Ovary (tissue), 9 donors: ENCODE data around the gene TCEA2. TPM values are rescaled to one million over a fixed set of nuclear protein-coding genes. Genes with fewer than 3 reads are reported as not detected.

ENCODE experiments used
- DNase-seq, 5 donors: peaks; one replicate each; pipeline ENCODE4 v3.0.0-alpha.2; 2019 to 2020
- H3K27ac ChIP-seq, 2 donors: fragments of 200-600 bp; one replicate each; pipeline versions ENCODE4 v1.5.1 to v1.8.0; 2019 to 2022
- H3K27me3 ChIP-seq: fragments of 200-600 bp; one replicate; pipeline ENCODE4 v1.8.0; 2022
- H3K36me3 ChIP-seq: fragments of 200-600 bp; sonication (generic); one replicate; pipeline ENCODE4 v1.5.1; 2019
- H3K4me1 ChIP-seq: one replicate; pipeline ENCODE4 v1.8.1; 2013; ENCODE audit warnings: mild to moderate bottlenecking, moderate library complexity; ENCODE audit not compliant: insufficient read depth
- H3K4me3 ChIP-seq: fragments of 200-600 bp; sonication (generic); one replicate; pipeline ENCODE4 v1.5.1; 2017
- H3K9me3 ChIP-seq, 2 donors: fragments of 200-600 bp in 1 of 2; sonication (generic) in 1 of 2; one replicate each; pipeline versions ENCODE4 v1.5.1 to v1.8.1; 2013 to 2019; ENCODE audit warnings: mild to moderate bottlenecking in 1 of 2, moderate library complexity in 1 of 2
- CTCF ChIP-seq, 3 donors: fragments of 450-650 bp in 2 of 3; fragments of 200-600 bp in 1 of 3; IDR thresholded peaks; one replicate each; pipeline versions ENCODE4 v1.5.1 to v1.8.0; 2016 to 2022; ENCODE audit warnings: antibody characterized with exemption in 3 of 3, mild to moderate bottlenecking in 1 of 3
- EP300 ChIP-seq: sonication (generic); formaldehyde crosslinking; IDR thresholded peaks from one replicate; pipeline ENCODE4 v1.6.1; 2017; ENCODE audit warnings: antibody characterized with exemption
- POLR2A ChIP-seq: fragments of 450-650 bp; IDR thresholded peaks from one replicate; pipeline ENCODE4 v1.6.1; 2017; ENCODE audit warnings: antibody characterized with exemption, mild to moderate bottlenecking, moderate library complexity
- WGBS, 3 donors: extraction: QIAGEN DNeasy Blood & Tissue Kit in 1 of 3; methylation state at CpG; one replicate each; pipeline versions ENCODE4 v1.1.5 to v1.1.7; 2013 to 2017; 5-methylcytosine and 5-hydroxymethylcytosine counted together
- intact Hi-C, 4 donors: fragments of 100-400 bp; cut with DNase I; formaldehyde crosslinking; loops; one replicate each; pipeline versions ENCODE4 v1.11.0 to v1.15.1; 2022 to 2023
- polyA plus RNA-seq, 2 donors: library from polyadenylated mRNA; stranded (reverse); fragments of 200-250 nt in 1 of 2; fragments of 350-450 nt in 1 of 2; fragmentation: Illumina TruSeq in 1 of 2; extraction: RNeasy Lipid Tissue Mini Kit (QIAGEN cat#74804) in 1 of 2; gene quantifications; one replicate each; pipeline ENCODE4 v1.2.3, GENCODE V29; 2013 to 2014
- total RNA-seq, 7 donors: library from RNA; depleted of rRNA in 2 of 7; stranded (reverse); fragments of >200 nt in 2 of 7; fragmentation: NEBNext Ultra II Directional in 3 of 7; extraction: Animal tissue kit (Norgen Biotek cat#: 25700) in 3 of 7; gene quantifications; one replicate each; pipeline versions ENCODE4 v1.1.0 to v1.2.4, GENCODE V29; 2016 to 2023
- donor health status: DM: no; HTN: no; CAD: no; lungs with moderate emphysema.
- donor health status: DM: no; HTN: no; CAD: no.
- donor health status: Bipolar disorder and iron deficiency.
- donor health status: DM: yes; HTN: yes; CAD: no.
- donor health status: DM: no; HTN: no; CAD: no.
- donor health status: DM: yes; HTN: yes; CAD: no.

The TCEA2 gene
- total and polyA plus RNA-seq, 9 donors = 20.0 to 93.5 (median 71.9) TPM

- H3K27ac ChIP-seq = no peak overlapping the region
- H3K9me3 ChIP-seq = no peaks in the 10 kb centered on the region
- no peaks in the 10 kb centered on the region for H3K36me3 ChIP-seq
- no peak for DNase-seq
- WGBS, 3 donors = 94 to 95% (median 94%) methylated on average over 19 to 22 of the region's 22 CpGs
- no peaks in the 10 kb centered on the region for H3K27me3 ChIP-seq
- no peak overlapping the region for H3K4me3 ChIP-seq
- no peaks in the 10 kb centered on the region for H3K4me1 ChIP-seq
- intact Hi-C loops = no loop called here
- TF ChIP-seq CTCF (IDR thresholded peaks at IDR 0.05) (no peak), POLR2A (no peak), EP300 (no peak)
These were observed 13.3 kb downstream of the TCEA2 start for GRCh38 chr20:64076061-64076997.

GRCh38 chr20:64077094-64077493 lies 14.1 kb downstream of the TCEA2 start:
- H3K4me3 ChIP-seq = no peak overlapping the region
- WGBS, 3 donors = 75 to 94% (median 89%) methylated on average over 5 to 8 of the region's 8 CpGs

GRCh38 chr20:64077541-64077875 lies 14.5 kb downstream of the TCEA2 start:
- DNase-seq = no peak
- Histone ChIP-seq H3K9me3 (no peaks in the 10 kb centered on the region), H3K27me3 (no peaks in the 10 kb centered on the region), H3K27ac (no peak overlapping the region), H3K36me3 (no peaks in the 10 kb centered on the region), H3K4me3 (no peak overlapping the region), H3K4me1 (no peaks in the 10 kb centered on the region)
- intact Hi-C loops = no loop called here
- WGBS, 3 donors = 71 to 88% (median 78%) methylated on average over 7 of the region's 7 CpGs
- TF ChIP-seq EP300 = no peak
- TF ChIP-seq POLR2A = no peak
- TF ChIP-seq CTCF (IDR thresholded peaks at IDR 0.05) = no peak

More at GRCh38 chr20:64077094-64077493, 14.1 kb downstream of the TCEA2 start:
- Histone ChIP-seq H3K36me3 (no peaks in the 10 kb centered on the region), H3K27me3 (no peaks in the 10 kb centered on the region), H3K9me3 (no peaks in the 10 kb centered on the region), H3K4me1 (no peaks in the 10 kb centered on the region), H3K27ac (no peak overlapping the region)
- DNase-seq = no peak
- TF ChIP-seq CTCF (IDR thresholded peaks at IDR 0.05) (no peak), POLR2A (no peak), EP300 (no peak)
- intact Hi-C loops = no loop called here

GRCh38 chr20:64077876-64078551 lies 15.0 kb downstream of the TCEA2 start:
- no peak for TF ChIP-seq POLR2A
- no peak for TF ChIP-seq CTCF (IDR thresholded peaks at IDR 0.05)
- TF ChIP-seq EP300 = no peak
- Histone ChIP-seq H3K36me3 (no peaks in the 10 kb centered on the region), H3K9me3 (no peaks in the 10 kb centered on the region), H3K27me3 (no peaks in the 10 kb centered on the region), H3K4me1 (no peaks in the 10 kb centered on the region), H3K27ac (no peak overlapping the region), H3K4me3 (no peak overlapping the region)
- intact Hi-C loops = no loop called here
- WGBS, 3 donors = 66 to 78% (median 70%) methylated on average over 15 of the region's 15 CpGs
- no peak for DNase-seq
